ENCODE results near the gene PLEKHA7.

The PLEKHA7 gene

DNA sequence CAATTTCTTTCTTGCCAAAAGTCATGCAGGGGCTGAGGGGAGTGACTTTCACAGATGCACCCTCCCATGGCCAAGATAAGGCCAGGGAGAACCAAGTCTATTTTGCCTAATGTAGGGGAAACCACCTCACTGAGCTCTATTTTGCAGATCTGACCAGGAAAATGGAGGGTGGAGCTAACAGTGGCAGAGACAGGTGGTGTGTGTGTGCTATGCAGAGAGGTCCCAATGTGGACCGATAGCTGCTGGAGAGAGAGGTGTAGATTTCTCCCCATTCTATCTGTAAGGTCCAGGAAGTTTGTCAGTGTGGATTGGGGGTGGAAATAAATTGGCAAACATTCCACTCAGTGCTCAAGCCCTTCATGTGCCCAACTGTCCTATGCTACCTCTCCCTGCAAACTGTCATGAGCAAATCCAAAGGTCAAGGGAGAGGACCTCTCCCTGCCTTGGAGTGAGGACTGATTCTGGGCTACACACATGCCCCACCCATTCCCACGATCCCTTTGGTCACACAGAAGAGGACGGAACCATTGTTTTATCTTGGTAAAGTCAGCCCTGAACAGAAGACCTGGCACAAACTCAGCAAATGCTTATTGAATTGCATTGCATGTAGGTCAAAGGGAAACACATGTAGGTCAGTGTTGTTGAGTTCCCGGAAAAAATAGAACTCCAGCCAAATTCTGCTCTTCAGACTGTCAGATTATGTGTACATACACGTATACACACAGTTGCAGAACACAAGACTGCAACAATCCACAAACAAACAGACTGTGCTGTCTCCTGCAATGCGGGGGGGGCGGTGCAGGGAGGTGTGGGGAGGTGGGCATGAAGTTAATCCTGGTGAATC, 209.9 kb downstream of the PLEKHA7 start:
- DNase-seq (no peak), ATAC-seq (no peak)

DNA sequence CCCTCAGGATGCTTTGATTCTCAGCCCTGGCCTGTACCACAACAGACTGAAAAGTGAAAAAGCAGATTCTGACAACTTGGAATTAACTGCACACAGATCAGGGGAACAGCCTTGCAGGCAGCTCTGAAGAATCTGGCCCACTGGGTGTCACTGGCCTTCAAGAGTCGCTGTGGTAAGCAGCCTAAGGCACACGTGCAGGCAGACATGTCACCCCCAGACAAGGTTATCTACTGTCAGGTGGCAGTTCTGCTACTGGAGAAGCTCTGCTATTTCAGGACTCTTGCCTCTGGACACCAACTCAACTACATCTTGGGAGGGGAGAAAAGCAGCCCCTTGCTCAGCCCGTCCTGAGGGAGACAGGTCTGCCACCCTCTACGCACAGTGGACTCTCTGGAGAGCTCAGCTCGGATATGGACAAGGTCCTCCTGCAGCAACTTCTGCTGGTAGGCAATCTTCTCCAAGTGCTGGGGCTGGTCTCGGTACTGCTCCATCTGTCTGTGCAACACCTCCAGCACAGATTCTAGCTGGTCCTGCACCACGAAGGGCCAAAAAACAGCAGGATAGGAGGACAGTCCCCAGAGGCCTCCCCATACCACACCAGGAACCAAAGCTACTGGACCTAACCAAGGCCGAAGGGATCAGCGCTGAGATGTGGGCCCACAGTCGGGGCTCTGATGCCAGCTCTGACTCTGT, 212.8 kb downstream of the PLEKHA7 start:
- DNase-seq = no peak
- no peak for ATAC-seq

DNA sequence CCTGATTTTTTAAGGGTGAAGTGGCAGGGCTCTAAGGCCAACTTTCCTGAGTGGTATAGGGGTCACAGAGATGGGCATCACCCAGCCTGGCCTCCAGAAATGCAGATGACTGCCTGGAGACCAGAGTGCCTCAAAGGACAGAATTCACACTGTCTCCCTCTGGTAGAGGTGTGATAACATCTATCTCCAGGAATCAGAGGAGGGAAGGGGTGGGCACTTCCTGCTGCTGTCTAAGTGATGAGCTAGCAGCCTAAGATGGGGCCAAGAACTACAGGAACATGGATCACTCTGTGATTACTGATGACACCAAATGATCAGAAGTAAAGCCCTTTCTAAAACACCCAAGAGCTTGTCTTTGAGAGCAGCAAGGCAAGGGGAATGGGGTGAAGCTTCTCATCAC, 213.8 kb downstream of the PLEKHA7 start:
- DNase-seq (no peak), ATAC-seq (peak; percentile 6)

DNA sequence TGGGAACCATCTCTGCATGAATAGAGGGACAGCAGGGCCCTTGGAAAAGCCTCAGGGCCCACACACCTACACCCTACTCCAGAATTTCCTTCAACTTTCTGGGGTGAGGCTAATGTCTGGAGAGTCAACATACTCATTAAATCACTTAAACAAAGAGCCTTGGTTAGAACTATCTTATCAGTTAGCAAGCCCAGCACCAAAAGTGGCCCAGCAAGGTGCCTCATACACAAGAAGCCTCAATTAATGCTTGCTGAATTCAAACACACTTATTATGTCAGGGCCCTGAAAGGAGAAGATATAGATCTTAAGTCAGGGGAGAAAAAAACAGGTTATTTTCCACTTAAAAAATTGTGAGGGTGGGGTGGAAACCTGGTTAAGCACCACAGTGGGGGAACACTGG, 214.3 kb downstream of the PLEKHA7 start:
- ATAC-seq (no peak), DNase-seq (no peak)

DNA sequence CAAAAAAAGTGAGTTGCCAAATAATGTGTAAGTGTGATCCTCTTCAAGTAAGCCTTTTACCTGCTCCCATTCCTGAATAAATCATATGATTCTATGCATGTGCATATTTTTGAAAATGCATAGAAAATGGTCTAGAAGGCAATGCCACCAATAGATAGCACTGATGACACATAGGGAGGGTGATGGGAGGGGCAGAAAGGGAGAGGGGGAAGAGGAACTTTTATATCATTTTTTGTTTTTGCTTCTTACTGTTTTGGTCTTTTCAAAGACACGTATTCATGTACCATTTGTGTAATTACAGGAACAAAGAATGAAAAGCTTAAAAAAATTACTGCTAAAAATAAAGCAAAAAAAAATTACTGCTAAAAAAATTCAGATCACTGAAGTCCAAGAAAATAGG, 215.0 kb downstream of the PLEKHA7 start:
- ATAC-seq = no peak
- no peak for DNase-seq

DNA sequence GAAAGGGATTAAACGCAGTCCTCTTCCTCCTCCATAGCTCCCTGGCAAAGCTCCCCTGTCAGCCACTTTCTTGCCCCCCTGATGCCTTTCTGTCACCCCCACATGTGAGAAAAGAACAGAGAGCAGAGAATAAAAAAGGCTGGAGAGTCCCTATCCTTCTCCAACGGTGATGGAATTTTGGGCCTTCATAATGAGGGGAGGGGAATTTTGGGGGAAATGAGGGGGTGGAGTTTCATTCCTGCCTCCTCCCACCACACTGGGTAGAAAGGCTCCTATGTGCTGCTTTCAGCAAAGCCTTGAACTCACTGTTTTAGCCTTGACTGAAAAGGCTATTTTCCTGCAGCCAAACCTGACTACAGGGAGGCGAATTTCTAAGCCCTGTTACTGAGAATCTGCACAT, 216.4 kb downstream of the PLEKHA7 start:
- ATAC-seq = no peak
- DNase-seq = no peak

DNA sequence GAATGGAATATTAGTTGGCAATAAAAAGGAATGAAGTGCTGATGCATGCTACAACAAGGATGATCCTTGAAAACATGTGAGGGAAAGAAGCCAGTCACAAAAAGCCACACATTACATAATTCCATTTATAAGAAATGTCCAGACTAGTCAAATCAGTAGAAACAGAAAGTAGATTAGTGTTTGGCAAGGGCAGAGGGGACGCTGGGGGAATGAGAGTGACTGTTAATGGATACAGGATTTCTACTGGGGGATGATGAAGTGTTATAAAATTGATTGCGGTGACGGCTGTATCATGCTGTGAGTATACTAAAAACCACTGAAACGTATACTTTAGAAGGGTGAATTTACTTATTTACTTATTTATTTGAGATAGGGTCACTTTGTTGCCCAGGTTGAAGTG, 217.9 kb downstream of the PLEKHA7 start:
- no peak for ATAC-seq
- DNase-seq = no peak

DNA sequence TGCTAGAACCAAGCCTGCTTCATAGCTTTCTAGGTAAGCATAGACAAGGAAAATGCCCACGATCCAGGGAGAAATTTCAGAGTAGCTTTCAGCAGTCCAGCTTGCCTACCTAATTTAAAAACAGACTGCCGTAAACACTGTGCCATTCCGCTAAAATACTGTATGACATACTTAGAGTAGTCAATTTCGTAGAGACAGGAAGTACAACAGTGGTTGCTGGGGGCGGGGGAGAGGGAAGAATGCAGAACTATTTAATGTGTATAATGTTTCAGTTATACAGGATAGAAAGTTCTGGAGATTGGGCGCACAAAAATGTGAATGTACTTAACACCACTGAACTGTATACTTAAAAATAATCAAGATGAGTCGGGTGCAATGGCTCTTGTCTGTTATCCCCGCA, 219.1 kb downstream of the PLEKHA7 start:
- no peak for DNase-seq
- no peak for ATAC-seq

DNA sequence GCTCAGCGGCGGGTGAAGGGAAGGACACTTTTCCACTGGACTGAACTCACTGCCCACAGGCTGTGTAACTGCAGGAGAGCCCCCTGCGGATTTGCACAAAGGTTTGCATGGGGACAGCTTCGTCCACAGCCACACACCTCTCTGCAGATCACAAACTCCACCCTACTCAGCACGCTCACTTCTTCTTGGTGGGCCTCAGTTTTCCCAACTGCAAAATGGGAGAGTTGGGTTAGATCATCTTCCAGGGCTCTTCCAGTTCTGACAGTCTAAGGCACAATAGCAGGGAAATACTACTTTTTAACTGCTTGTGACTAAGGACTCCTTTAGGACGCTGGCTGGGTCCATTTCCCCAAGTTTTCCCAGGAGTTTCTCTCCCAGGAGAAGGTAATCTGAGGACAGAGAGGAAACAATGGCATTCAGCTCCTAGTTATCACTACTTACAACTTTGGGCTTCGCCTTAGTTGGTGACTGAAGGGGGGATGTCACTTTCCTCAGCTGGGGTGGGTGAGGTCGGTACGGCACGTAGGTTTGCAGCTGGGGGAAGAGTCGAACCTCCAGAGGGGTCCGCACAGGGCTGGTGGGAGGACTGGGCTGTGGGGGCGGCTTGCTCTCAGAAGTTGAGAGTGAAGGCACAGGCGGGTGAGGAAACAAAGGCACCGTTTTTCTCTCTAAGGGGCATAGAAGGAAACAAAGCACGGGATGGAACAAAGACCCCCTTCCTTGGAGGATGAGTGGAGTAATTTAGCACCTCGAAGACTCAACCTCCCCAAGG, 220.0 kb downstream of the PLEKHA7 start:
- ATAC-seq (no peak), DNase-seq (no peak)

DNA sequence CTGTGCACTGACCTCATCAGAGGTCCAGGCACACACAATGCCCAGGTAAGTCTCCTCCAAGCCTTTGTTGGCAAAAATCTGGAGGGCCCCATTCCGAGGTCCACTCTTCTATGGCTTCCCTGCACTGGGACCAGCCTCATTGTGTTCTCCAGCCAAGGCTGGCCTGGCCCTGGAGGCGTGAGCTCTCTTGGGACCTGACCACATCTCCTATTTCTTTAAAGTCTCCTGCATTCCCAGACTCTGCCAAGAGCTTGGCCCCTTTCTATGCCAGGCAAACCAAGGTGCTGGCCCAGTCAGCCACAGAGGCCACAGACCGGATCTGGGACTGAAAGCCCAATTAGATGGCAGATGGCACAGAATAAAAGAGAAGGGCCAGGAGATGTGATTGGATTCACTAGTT, 220.7 kb downstream of the PLEKHA7 start:
- no peak for DNase-seq
- no peak for ATAC-seq

DNA sequence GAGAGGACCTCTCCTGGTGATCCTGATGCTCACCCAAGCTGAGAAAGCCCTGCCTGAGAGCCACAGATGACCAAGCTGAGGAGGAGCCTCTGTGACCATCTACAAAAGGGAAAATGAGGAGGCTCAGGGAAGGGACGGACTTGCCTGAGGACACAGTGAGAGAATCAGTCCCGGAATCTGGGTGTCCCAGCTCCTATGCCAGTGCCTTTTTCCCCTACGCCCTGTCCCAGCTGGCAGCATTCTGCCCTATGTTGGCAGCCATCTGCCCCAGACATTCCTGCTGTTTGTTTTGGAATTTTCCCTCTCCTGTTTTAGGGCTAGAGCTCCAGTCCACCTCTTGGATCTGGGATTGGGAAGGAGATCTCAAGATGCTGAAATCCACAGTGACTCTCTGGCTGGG, 221.2 kb downstream of the PLEKHA7 start:
- DNase-seq (no peak), ATAC-seq (no peak)

DNA sequence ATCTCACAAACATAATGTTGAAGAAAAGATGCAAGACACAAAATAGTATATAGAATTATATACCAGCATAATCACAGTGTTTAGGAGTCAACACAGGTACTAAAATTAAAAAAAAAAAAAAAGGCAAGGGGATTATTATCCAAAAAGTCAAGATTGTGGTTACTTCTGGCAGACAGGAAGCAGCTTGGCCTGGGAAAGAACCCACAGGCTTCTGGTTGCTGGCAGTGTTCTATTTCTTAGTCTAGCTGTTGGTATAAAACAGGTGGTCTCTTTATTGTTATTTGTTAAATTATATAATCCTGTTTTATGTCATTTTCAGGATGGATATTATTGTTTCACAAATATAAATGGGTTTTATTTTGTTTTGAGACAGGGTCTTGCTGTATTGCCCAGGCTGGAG, 221.8 kb downstream of the PLEKHA7 start:
- ATAC-seq = no peak
- no peak for DNase-seq

DNA sequence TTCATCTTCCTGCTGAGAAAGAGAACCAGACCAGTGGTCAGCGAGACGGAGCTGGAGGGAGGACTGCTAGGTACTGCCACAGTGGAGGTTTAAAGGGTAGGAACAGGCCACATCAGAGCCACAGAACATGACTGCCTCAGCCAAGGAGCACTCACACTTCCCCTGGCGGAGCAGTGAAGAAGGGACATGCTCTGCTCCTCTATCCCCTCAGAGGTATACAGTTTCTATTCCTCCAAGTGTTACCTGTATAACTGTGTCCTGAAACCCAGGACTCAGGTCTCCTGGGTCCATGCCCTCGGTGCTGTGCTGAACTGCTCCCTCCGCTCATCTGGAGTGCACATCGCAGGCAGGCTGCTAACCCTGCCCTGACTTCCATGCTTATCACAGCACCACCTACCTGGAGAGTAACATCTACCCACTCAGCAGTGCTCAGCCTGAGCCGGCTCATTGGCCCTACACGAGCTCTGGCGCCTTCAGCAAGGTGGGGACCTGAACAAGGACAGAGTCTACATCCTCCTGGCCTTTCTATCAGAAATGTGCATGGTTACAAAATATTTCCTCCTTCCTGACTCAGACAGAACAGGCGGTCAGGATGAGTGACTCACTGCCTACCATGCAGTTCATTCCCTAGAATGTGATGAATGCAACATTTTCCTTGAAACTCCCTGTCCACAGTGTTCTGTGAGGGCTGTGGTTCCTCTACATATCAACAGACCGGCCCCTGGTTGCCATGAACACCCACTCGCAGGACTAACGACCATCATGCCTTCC, 222.8 kb downstream of the PLEKHA7 start:
- DNase-seq = no peak
- peak; percentile 67 for ATAC-seq

DNA sequence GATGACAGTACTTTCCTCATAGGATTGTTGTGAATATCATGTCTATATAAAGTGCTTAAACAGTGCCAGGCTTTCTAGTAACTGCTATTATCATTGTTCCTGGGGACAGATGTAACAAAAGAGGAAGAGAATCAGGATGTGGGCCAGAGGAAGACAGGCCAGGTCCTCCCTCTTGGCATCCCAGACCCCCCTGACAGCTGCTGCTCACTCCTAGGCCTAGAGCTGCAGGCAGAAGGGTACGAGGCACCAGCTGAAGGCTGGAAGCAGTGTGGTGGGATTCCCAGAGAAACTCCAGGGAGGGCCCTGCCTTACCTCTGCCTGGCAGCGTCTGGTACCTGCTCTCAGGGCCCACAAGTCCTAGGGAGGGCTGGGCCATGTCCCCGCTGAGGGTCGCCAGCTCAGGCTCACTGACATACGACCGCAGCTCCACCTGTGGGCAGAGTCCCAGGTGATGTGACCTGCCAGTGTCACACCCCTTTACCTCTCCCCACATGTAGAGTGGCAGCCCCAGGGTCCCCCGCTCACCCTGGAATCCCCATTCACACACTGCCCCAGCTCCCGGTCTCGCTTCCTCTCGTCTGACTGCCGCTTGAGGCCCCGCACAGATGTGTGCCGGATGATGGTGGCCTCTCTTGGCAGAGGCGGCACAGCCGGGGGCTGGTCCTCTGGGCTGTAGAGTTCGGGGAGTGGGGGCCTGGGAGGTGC, 223.6 kb downstream of the PLEKHA7 start:
- ATAC-seq = no peak

DNA sequence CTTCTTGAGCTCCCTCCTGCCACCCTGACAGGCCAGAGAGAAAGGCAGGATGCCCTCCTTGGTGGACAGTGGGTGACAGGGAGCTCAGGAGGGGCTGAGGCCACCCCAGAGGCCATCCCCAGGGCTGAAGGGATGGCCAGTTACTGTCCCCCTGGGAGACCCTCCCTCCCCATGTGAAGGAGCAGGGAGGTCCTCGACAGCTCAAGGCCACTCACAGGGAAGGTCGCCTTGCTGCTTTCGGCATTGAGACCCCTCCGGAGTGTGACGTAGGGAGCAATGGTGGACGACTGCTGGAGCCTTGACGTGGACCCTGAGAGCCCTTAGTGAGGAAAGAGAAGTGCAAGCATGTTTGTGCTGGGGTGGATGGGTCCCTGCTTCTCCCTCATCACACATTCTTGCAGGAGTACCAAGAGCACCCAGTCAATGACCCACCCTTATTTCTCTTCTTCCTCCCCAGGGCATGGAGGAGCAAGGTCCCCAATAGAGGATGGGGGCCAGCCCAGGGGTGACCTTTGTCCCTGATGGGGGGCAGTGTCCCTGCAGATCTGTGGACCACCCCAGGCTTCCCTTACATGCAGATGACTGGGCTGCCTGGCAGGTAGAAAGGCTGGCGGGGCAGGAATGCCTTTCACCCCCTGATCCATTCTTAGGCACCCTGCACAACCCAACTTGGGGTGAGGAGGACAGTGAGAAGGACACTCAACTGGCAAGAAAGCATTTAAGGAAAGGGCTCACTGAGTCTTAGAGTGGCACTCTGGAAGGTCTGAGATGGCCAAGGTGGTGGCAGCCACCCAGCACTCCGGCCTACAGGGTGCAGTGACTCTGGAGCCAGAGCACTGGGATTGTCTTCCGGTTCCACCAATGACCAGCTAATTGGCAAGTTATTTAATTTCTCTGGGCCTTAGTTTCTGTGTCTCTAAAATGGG, 224.4 kb downstream of the PLEKHA7 start:
- ATAC-seq (no peak), DNase-seq (no peak)

More for the DNA sequence above, 223.6 kb downstream of the PLEKHA7 start:
- no peak for DNase-seq

DNA sequence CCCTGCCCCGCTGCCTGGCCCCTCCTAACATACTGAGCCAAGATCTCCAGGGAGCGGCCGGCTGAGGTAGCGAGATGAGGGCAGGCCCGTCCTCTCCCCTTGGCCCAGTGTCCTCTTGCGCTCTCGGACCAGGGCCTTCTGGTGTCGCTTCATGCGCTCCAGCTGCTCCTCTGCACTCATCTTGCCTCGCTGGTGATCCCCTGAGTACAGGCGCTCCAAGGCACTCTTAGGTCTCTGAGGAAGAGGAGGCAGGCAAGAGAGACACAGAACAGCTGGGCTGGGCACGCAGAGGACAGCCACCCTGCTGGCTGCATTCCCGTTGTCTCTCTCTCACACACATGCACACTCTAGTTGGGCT, 225.2 kb downstream of the PLEKHA7 start:
- DNase-seq (no peak), ATAC-seq (no peak)

DNA sequence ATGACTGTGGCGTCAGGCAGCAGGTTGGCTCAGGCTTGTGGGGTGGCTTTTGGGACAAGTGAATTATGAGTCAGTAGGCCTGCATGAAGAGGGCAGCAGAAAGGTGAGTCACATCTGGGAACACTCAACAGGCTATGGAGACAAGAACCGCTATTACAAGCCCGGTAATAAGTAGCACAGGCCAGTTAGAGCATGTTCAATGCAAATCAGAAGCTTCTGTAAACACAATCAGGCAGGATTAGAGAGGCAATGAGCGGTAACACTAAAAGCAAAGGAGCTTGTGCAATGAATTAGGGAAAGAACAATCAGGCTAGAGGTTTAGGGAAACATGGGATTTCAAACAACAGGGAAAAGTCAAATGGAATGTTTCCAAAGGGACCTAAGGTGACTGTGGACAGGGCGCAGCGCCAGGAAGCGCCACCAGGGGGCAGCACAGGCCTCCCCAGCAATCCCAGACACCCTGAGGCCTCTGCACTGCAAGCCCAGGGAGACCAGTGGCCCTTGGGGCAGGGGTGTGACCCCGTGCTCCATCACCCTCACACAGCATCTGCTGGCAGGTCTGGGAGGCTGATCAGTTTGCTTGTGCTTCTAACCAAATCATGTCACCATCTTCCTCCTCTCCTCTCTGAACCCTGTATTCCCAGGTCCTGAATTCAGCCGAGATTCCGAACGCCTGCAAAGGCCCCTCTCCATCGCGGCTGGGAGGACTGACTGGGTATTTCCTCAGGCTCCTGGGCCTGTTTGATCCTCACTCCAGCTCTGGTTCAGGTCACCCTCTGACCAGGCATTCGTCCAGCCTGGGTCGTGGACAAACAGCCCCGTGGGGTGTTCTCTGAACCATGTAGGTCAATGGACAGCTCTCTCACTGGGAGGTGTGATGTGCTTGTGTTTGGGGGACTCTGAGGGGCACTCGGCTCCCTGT, 225.8 kb downstream of the PLEKHA7 start:
- ATAC-seq (peak; percentile 65), DNase-seq (peak; percentile 74)

DNA sequence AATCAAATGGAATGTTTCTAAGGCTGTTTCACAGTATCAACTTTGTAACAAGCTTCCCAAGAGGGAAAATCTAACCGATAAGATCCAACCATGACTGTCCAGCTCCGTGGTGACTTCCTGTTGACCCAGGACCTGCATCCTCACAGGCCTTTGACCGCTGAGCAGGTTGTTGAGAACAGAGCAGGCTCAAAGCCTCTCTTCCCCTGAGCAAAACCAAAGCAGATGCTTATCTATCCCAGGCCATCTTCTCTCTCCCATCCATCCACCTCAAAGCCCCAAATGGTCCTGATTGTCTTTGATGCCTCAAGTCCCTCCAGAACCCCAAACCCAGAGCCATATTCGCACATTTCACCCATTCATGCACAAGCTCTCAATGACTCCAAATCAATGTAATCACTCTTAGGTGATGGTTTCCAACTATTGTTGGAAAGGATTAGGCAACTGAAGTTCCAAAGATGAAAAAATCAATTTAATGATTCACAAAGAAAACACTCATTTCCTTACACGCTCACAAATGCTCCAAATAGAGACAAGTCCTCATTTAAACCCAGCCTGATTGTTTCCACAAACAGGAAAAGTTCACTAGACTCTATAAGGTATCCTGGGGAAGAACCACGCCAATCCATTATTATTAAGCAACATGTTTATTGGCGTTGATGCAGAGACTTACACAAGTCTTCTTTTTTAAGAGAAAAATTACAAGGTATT, 227.0 kb downstream of the PLEKHA7 start:
- no peak for ATAC-seq
- DNase-seq = no peak

DNA sequence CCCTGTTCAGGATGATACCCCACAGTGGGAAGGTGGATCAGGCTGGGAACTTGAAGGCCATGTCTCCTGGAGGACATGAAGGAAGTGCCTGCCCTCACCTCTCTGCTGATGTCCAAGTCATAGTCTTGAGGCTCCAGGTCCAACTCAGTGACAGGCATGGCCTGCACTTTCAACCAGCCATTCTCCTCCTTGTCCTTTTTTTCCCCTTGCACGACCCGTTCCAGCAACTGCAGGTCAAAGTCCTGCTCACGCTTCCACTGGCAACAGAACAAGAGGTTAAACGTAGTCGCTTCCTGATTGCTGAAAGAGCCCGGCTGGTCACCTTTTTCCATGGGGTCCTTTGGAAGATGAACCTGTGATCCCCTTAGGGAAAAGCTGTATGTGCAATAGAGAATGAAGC, 228.1 kb downstream of the PLEKHA7 start:
- no peak for ATAC-seq

More for the DNA sequence above, 228.1 kb downstream of the PLEKHA7 start:
- DNase-seq = no peak
